IPS-18c (cell line): ENCODE measurements around the gene WBP2.

ENCODE experiments used
- H3K4me3 ChIP-seq: 2 replicates; pipeline ENCODE4 v1.7.0; 2013; ENCODE audit warnings: low read depth, mild to moderate bottlenecking, low read length, moderate library complexity; ENCODE audit not compliant: insufficient read depth
- H3K9me3 ChIP-seq: one replicate; pipeline ENCODE4 v1.6.1; 2013; ENCODE audit warnings: mild to moderate bottlenecking, low read length, moderate library complexity; ENCODE audit not compliant: control insufficient read depth, insufficient read depth

Gene WBP2

DNA sequence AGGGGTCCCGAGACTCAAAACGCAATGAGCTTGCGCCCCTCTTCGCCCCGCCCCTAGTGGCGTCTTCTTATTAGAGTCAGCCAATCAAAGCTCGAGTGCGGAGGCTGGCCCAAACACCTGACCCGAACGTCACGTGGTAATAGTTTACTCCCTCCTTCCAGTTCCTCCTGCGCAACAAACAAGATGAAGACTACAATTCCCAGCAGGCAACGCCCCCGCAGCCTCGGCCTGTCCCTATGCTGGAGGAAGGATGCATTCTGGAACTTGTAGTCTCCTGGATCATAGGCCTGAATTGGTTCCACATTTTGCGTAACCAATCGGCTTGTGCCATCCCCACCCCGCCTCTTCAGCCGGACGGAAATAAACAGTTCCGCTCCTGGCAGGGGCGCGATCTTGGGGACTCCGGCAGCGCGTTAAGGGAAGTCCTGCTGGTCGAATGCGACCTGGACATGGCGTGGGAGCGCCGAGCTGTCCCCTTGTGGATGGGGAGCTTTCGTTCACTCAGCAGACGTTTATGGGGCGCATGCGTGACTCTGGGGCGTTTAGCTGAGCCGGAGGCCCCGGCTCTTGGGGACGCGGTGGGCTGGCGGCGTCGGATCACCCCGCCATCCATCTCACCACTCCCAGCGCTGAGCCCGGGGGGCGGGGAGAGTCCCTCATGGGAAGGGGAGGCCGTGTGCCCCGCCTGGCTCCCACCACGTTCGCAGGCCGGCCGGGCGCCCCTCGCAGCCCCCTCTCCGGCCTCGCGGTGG lies at the start of gene WBP2:
Gene WBP2, minus strand, starts transcription at position 26 of the 752 bp plus-strand sequence. CDS start 38 bp downstream, outside the sequence.
- H3K4me3 ChIP-seq, result peak within 1 kb of the TSS; percentile 98

DNA sequence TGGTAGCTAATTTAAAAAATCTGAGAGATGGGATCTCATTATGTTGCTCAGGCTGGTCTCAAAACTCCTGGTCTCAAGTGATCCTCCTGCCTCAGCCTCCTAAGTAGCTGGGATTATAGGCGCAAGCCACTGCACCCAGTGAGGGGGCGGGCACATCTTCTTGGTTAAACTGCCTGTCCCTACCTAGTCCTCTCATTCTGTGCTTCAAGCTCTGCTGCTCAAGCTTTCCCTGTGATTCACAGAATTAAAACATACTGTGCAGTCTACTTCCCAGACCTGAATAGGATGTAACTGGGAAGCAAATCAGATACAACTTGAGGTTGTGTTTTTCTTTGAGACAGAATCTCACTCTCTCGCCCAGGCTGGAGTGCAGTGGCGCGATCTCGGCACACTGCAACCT lies 47.3 kb upstream of the WBP2 start:
- Histone ChIP-seq H3K4me3 (no peak overlapping the region), H3K9me3 (peaks cover 3% of the 10 kb centered on the region)

More for the DNA sequence above, at the start of gene WBP2:
- H3K9me3 ChIP-seq, result no peaks in the 10 kb centered on the region

DNA sequence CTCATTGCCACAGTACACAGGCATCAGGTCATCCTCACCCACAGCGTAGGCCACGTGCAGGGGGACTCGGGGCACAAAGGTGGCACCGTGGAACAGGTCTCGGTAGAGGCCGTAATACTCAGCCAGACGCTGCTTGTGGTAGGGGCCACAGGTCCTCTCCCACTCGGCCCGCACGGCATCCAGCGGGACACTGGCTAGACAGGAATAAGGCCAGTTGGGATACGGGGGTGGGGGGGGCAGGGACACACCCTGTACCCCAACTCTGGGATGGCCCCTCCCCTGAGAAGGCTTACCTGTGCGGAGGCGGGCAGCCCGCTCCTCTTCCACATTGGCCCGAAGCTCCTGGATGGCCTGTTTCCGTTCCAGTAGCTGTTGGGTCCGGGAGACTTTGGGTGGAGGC lies 46.6 kb upstream of the WBP2 start:
- Histone ChIP-seq H3K4me3 (no peak overlapping the region), H3K9me3 (peaks cover 3% of the 10 kb centered on the region)

DNA sequence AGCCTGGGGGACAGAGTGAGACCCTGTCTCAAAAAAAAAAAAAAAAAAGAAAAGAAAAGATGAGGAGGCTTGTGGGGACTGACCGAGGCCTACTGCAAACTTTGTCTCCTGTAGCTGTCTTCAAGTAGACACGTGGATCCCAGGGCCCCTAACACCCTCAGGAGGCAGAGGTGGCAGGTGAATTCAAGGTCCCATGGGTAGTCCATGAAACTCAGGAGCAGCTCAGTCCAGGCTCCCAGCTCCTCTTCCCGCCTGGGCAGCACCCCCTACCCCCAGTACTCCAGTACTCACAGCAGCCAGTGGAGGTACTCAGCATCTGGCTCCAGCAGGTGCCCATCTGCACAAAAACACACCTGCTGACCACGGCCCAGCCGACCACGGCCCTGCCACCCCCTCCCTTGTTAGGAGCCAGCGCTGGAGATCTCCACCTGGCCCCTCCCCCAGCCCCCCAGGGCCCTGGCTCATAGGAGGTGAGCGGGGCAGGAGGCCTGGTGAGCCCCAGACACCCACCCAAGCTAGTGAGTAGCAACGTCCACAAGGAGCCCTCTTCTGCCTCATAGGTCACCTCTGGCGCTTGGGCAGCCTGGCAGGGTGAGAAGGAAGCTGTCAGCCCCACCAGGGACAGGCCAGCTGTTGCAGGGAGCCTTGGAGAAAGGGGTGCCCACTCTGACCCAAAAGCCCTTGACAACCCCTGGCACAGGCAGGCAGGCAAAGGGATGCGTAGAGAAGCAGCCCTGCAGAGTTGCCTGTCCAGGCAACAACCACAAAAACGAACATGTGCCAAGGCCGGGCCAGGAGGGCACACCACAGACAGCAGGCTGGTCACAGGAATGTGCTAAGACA lies 45.8 kb upstream of the WBP2 start:
- H3K9me3 ChIP-seq, result peaks cover 3% of the 10 kb centered on the region
- no peak overlapping the region for H3K4me3 ChIP-seq

DNA sequence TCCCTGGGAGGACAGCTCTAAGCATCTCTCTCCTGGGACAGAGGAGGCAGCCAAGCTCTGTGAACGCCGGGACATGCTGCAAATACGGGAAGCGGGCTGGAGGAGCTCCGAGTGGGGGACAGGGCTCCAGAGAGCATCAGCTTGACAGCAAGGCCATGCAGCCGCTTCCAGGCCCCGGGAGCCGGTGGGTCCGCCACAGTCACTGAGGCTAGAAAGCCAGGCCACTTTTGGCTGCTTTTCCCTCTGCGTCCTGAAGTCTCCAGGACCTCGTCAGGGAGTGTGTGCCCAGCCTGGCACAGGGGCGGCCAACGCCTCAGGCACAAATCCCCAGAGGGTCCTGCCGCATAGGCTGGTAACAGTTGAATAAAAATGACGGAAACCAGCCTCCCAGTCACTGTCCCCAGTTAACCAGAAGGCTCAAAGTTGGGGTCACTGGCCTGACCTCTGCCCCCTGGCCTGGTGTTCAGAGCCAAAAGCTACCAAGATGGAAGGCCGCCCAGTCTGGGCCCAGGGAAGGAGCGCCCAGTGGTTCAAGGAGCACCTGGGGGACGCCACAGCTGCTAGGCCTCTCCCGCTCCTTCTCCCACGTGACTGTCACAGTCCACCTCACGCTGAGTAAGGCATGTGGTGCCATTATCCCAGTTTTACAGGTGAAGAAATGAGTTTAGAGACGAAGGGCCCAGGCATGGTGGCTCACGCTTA lies 44.8 kb upstream of the WBP2 start:
- Histone ChIP-seq H3K9me3 (peaks cover 3% of the 10 kb centered on the region), H3K4me3 (no peak overlapping the region)

DNA sequence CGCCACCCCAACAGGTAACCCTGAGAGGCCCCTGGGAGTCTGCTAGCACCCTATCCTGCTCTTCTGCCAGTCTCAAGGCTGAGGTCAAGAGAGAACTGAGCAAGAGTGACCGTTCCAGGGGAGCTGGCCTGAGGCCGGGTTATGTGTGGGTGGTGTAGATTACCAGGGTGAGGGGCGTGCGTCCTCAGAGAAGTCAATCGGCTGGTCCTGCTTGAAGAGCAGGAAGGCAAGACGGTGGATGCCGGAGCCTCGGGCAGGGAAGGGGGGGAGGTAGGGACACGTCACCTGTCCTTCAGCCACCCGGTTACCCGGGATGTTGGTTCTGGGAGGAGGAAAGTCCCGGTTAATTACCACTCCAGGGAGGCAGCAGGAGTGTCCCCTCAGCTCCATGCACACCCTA lies 44.2 kb upstream of the WBP2 start:
- Histone ChIP-seq H3K4me3 (no peak overlapping the region), H3K9me3 (peaks cover 3% of the 10 kb centered on the region)

DNA sequence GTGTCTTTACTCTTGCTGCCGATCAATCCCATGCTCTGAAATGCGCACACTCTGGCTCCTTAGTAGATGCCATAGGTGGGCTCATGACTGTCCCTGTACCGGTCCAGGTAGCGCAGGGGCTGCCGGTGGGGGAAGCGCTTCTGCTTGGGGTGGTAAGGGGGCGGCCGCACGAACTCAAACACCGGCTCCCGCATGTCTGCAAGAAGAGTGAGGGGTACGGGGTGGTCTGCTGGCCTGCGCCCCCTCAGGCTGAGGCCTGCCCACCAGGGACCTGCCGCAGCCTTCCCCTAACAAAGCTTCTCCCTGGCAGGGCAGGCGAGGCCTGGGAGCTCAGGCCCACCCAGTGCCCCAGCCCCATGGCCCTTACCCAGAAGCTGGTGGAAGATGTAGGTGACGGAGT lies 43.7 kb upstream of the WBP2 start:
- H3K4me3 ChIP-seq, result no peak overlapping the region
- H3K9me3 ChIP-seq, result peaks cover 3% of the 10 kb centered on the region

DNA sequence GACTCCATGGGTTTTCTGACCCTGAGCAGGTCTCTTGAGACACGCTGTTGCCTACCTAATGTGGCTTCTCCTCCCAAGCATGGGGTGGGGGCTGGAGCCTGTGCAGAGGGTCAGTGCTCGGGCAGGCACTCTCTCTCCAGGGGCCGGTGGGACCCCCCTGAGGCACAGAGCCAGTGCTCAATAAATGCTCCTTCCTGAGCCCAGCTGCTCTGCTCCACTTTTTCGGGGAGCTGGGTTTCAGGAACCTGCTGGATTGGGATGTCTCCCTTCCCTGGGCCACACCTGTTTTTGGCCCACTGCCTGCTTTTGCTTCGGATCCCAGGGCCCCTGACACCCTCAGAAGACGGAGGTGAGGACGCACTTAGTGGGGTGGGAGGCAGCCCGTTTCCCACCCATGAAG lies 42.9 kb upstream of the WBP2 start:
- H3K9me3 ChIP-seq, result peaks cover 3% of the 10 kb centered on the region
- H3K4me3 ChIP-seq, result no peak overlapping the region; the same call in 1 of the 2 replicates

DNA sequence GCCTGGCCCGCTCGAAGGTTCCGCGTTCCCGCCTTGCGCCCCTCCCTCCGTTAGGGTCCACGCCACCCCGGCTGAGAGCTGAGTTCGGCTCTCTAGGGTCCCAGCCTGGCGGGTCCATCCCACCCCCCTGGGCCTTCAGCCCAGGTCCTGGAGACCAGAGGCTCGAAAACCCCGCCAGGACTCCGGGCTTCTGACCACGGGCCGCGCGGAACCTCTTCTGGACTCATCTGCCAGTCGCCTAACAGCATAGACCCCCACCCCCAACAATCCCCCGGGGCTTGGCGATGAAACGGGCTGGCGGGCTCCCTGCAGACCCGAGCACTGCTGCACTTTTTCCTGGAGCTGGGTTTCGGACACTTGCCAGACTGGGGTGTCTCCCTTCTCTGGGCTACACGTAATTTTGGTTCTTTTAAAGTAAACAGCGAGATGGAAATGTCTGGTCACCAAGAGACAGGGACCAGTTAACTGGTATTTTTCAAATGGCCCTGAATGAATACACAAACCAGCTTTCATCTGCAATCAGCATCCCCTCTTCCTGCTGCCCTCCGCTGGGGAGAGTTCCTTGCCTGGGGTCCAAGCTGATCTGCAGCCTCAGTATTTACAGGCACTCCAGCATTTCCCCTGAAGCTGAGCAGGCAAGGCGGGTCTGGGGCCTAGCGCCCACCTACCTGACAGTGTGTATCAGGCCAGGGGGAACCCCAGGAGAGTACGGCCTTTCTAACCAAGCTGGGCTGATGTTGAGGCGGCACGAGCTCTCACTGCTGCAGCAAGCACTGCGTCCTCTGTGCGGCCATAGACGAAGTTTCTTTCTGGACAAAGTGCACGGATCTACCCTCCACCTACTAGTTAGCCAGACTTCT lies 42.3 kb upstream of the WBP2 start:
- peak overlapping the region; percentile 89; the same call in 1 of the 2 replicates for H3K4me3 ChIP-seq
- H3K9me3 ChIP-seq, result peaks cover 3% of the 10 kb centered on the region

DNA sequence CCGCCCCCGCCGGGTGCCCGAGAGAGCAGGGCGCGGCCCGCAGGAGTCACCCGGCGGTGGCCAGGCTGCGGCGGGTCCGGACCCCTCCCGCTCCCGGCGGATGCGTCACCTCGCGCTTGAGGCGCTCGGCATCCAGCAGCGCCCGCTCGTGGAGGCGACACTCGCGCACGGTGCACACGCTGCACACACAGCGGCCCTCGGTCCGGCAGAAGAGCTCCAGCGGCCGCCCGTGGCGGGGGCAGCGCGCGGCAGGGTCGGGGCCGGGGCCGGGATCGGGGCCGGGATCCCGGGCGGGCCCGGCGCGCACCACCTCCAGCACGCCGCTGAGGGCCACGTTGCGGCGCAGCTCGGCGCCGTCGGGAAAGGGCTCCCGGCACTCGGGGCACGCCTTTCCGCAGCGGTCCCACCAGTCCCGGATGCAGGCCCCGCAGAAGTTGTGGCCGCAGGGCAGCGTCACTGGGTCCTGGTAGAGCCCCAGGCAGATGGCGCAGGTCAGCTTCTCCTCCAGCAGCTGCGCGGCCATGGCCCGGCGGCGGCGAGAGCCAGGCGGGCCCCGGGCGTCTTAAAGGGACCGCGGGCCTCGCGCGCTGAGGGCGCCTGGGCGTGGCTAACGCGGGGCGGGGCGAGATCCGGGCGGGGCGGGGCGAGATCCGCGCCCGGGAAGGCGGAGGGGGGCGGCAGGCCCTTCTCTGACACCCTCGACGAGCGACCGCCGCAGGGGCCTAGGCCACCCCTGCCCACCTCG lies 41.5 kb upstream of the WBP2 start, which contains the start of gene TRIM65:
Gene TRIM65, minus strand, starts transcription at position 537 of the 745 bp plus-strand sequence. Its CDS starts 14 bp downstream, at position 523.
- Histone ChIP-seq H3K9me3 (peaks cover 3% of the 10 kb centered on the region), H3K4me3 (peak within 1 kb of the TSS; percentile 89)

DNA sequence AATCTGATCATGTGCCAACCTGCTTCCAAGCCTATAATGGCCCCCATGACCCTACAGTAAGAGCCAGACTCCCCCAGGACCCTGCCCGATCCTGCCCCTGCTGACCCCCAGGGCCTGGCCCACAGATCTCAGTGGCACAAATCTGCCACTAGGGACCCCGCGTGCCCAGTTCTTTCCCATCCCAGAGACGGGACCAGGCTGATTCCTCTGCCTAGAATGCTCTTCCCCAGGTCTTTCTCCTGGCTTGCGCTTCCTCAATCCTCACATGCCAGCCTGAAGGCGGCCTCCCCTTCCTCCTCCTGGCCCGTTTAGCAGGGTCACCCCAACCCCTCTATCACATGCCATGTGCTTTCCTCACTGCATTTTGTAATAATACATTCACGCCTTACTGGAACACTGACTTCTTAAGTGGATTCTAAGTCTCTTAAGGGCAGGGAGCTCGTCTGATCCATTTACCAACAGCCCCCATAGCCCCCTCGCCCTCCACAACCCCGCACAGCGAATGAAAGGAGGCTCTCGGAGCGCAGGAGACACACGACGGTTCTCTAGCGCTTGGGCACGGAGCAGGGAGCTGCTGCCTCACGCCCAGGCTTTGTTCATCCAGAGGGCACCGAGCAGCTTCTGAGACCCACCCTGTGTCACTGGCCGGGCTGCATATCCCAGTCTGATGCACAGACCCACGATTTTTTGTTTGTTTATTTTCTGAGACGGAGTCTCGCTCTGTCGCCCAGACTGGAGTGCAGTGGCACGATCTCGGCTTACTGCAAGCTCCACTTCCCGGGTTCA lies 40.4 kb upstream of the WBP2 start:
- peak overlapping the region; percentile 49 for H3K4me3 ChIP-seq
- H3K9me3 ChIP-seq, result peaks cover 3% of the 10 kb centered on the region

DNA sequence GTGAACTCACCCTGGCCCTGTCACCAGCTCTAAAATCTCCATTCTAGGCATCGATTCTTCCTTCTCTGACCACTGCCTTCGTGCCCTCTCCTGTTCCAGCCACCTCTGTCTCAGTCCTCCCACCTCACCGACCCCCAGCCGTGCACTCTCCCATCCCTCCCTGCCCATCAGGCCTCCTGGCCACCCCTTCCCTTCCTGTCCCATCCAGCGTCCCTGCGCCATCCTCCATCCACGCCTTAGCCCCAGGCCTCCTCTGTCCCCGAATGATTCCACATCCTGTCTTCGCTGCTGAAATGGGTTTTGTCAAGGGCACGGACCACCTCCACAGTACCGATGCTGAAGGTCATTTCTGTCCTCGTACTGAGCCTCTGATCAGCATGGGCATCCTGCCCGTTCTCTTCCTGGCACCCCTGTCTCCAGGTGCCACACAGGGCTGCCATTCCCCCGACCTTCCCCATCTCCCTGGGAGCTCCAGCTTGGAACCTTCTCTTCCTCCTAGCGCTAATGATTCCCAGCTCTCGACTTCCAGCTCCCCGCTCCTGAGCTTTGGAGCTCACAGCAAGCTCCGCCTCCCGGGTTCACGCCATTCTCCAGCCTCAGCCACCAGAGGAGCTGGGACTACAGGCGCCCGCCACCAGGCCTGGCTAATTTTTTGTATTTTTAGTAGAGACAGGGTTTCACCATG lies 39.1 kb upstream of the WBP2 start:
- no peak overlapping the region; the same call in 1 of the 2 replicates for H3K4me3 ChIP-seq
- H3K9me3 ChIP-seq, result peaks cover under 1% of the 10 kb centered on the region

DNA sequence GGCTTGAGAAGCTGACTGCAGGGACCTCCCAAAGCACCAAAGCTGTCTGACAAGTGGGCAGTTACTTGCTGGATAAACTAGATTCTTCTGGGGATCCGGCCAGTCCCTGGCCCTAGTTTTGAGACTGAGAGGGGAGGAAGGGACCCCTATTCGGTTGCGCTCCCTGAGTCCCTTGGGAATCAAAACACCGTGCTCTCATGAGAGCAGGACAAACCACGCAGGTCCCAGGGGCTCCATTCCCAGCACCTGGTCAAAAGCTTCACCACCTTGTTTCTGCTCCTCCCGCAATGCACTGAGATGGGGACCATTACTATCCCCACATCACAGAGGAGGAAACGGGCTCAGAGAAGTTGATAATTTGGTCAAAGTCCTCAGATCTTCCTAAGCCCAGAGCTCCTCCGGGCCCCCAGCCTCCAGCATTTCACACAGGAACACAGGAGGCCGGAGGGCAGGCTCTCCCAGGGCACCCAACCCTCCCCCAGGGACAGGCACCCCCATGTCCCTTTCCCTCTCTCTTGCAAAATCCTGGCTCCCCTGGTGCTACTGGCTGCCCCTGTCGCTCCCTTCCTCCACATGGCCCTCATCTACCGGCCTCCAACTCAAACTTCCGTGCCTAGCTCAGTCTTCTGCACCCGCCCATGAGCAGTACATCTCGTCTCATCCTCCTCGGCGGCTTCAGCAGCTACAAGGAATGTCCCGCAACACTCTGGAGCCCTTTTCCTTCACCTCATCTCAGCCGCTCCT lies 38.3 kb upstream of the WBP2 start:
- Histone ChIP-seq H3K4me3 (no peak overlapping the region), H3K9me3 (no peaks in the 10 kb centered on the region)

DNA sequence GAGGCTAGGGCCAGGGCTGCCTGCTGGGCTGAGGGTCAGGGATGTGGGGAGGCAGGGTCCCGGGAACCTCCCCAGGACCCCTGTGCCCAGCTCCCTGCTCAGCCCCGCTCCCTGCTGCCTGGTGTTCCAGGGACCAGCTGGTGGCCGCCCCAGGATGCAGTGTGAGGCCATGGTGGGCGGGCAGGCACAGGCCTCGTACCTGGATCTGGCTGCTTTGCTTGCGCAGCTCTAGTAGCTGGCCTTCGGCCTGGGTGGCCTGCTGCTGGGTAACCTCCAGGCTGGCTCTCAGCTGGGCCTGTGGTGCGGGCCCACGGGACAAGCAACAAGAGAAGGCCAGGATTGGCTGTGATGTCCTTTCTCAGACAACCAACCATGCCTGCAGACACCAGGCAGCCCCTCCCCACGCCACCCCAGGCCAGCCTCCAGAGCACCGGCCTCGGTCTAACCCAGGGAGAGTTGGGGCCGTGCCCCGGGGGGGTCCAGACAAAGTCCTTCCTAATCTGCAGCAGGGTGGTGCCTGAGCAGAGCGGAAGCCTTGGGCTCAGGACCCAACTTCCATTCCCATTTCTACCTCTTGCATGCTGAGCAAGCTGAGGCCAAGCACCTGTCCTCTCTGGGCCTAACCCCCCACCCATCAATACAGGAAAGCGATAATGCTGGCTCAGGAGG lies 37.6 kb upstream of the WBP2 start:
- no peak overlapping the region for H3K4me3 ChIP-seq
- no peaks in the 10 kb centered on the region for H3K9me3 ChIP-seq
